Psoas muscle (tissue), 8 donors: Measurements from ENCODE around the gene RHOJ. TPM values are rescaled to one million over a fixed set of nuclear protein-coding genes. Genes with fewer than 3 reads are reported as not detected.

Source experiments
- ATAC-seq, 4 donors: fragments of 200-7000 bp; cut with Tn5 transposase; one replicate each; pipeline ENCODE4 v1.9.1; 2020; ENCODE audit warnings: moderate library complexity in 3 of 4, mild to moderate bottlenecking in 2 of 4
- DNase-seq, 2 donors: peaks; one replicate each; pipeline ENCODE4 v3.0.0-alpha.2; 2020
- H3K27ac ChIP-seq: fragments of 200-600 bp; one replicate; pipeline ENCODE4 v1.8.0; 2022
- H3K27me3 ChIP-seq, 3 donors: fragments of 200-600 bp in 1 of 3; one replicate each; pipeline versions ENCODE4 v1.6.1 to v1.8.0; 2013 to 2022; ENCODE audit warnings: low read length in 2 of 3, mild to moderate bottlenecking in 2 of 3, moderate library complexity in 1 of 3; ENCODE audit not compliant: insufficient read depth in 3 of 3
- H3K36me3 ChIP-seq, 2 donors: fragments of 200-600 bp in 1 of 2; one replicate each; pipeline versions ENCODE4 v1.6.1 to v1.8.0; 2013 to 2022; ENCODE audit warnings: low read depth in 1 of 2, mild to moderate bottlenecking in 1 of 2, moderate library complexity in 1 of 2; ENCODE audit not compliant: insufficient read depth in 1 of 2
- H3K4me1 ChIP-seq: fragments of 200-600 bp; one replicate; pipeline ENCODE4 v1.8.0; 2022
- H3K4me3 ChIP-seq: fragments of 200-600 bp; one replicate; pipeline ENCODE4 v1.8.0; 2022; ENCODE audit warnings: mild to moderate bottlenecking
- H3K9me3 ChIP-seq: fragments of 200-600 bp; one replicate; pipeline ENCODE4 v1.8.0; 2022
- WGBS, 3 donors: extraction: QIAGEN DNeasy Blood & Tissue Kit; methylation state at CpG; one replicate each; pipeline versions ENCODE4 v1.1.6 to v1.1.7; 2013; 5-methylcytosine and 5-hydroxymethylcytosine counted together
- intact Hi-C, 2 donors: fragments of 100-400 bp; cut with DNase I; formaldehyde crosslinking; loops; one replicate each; pipeline versions ENCODE4 v1.11.0 to v1.14.2; 2022
- polyA plus RNA-seq, 3 donors: library from polyadenylated mRNA; stranded (reverse); fragments of 200-250 nt; gene quantifications; one replicate each; pipeline ENCODE4 v1.2.3, GENCODE V29; 2013
- total RNA-seq, 4 donors: library from RNA; stranded (reverse); fragmentation: NEBNext Ultra II Directional in 2 of 4; extraction: Animal tissue kit (Norgen Biotek cat#: 25700) in 2 of 4; gene quantifications; one replicate each; pipeline versions ENCODE4 v1.2.1 to v1.2.4, GENCODE V29; 2021 to 2023
- TF ChIP-seq, protein P1 (sequence below): fragments of 200-600 bp; IDR thresholded peaks from one replicate; pipeline ENCODE4 v1.8.0; 2022; ENCODE audit warnings: antibody characterized with exemption
- donor health status: healthy with polysubstance abuse.
- donor health status: DM: no; HTN: no; CAD: no; lungs with moderate emphysema.
- donor health status: Bipolar disorder and iron deficiency.
- donor health status: healthy.
- donor health status: DM: yes; HTN: yes; CAD: no.
- donor health status: DM: no; HTN: no; CAD: no.
- donor health status: DM: no; HTN: no; CAD: no.
- donor health status: DM: yes; HTN: yes; CAD: no.

Gene RHOJ
- total and polyA plus RNA-seq, 7 donors = 2.2 to 7.5 (median 3.7) TPM

GRCh38 chr14:63178912-63179311 is 25.3 kb upstream of the RHOJ start:
- Histone ChIP-seq H3K9me3 (no peaks in the 10 kb centered on the region), H3K4me1 (no peaks in the 10 kb centered on the region), H3K4me3 (no peak overlapping the region), H3K27ac (no peak overlapping the region), H3K27me3 (no peaks in the 10 kb centered on the region), H3K36me3 (no peaks in the 10 kb centered on the region)
- TF ChIP-seq, protein P1, sequence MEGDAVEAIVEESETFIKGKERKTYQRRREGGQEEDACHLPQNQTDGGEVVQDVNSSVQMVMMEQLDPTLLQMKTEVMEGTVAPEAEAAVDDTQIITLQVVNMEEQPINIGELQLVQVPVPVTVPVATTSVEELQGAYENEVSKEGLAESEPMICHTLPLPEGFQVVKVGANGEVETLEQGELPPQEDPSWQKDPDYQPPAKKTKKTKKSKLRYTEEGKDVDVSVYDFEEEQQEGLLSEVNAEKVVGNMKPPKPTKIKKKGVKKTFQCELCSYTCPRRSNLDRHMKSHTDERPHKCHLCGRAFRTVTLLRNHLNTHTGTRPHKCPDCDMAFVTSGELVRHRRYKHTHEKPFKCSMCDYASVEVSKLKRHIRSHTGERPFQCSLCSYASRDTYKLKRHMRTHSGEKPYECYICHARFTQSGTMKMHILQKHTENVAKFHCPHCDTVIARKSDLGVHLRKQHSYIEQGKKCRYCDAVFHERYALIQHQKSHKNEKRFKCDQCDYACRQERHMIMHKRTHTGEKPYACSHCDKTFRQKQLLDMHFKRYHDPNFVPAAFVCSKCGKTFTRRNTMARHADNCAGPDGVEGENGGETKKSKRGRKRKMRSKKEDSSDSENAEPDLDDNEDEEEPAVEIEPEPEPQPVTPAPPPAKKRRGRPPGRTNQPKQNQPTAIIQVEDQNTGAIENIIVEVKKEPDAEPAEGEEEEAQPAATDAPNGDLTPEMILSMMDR = no peak
- intact Hi-C loops = loop anchor here in 1 of 2 donors (5.0 kb wide), 1 partner anchor 98 kb away; no protein-coding TSS in a partner anchor
- WGBS, 3 donors = 56 to 74% (median 65%) methylated on average over 3 of the region's 3 CpGs
- ATAC-seq (no peak), DNase-seq (no peak)

- DNase-seq = peak in 1 of 2 donors; percentile 54
- H3K27ac ChIP-seq = no peak overlapping the region
- H3K4me1 ChIP-seq = no peaks in the 10 kb centered on the region
- H3K4me3 ChIP-seq = no peak overlapping the region
- no peak for ATAC-seq
- 60 to 74% (median 64%) methylated on average over 4 of the region's 4 CpGs for WGBS, 3 donors
- TF ChIP-seq, protein P1 = no peak
- no peaks in the 10 kb centered on the region for H3K27me3 ChIP-seq
- intact Hi-C loops = loop anchor here in 1 of 2 donors (5.0 kb wide), 1 partner anchor 98 kb away; no protein-coding TSS in a partner anchor
- H3K9me3 ChIP-seq = no peaks in the 10 kb centered on the region
- H3K36me3 ChIP-seq = no peaks in the 10 kb centered on the region
These were observed 24.9 kb upstream of the RHOJ start for GRCh38 chr14:63179383-63179782.

- intact Hi-C loops = no loop called here
- Histone ChIP-seq H3K27ac (no peak overlapping the region), H3K9me3 (no peaks in the 10 kb centered on the region), H3K4me1 (no peaks in the 10 kb centered on the region), H3K27me3 (no peaks in the 10 kb centered on the region), H3K4me3 (no peak overlapping the region), H3K36me3 (no peaks in the 10 kb centered on the region)
- 22 to 68% (median 46%) methylated on average over 3 of the region's 3 CpGs for WGBS, 3 donors
- ATAC-seq (peak in 3 of 4 donors; percentile 24 to 54 (median 37)), DNase-seq (peak; percentile 27 to 65)
- TF ChIP-seq, protein P1 = no peak
These were observed 24.2 kb upstream of the RHOJ start for GRCh38 chr14:63180011-63180410.

- ATAC-seq (no peak), DNase-seq (no peak)
- TF ChIP-seq, protein P1 = no peak
- 75 to 80% (median 78%) methylated on average over 3 of the region's 3 CpGs for WGBS, 3 donors
- H3K27ac ChIP-seq = no peak overlapping the region
- no peaks in the 10 kb centered on the region for H3K36me3 ChIP-seq
- no peaks in the 10 kb centered on the region for H3K4me1 ChIP-seq
- intact Hi-C loops = no loop called here
- H3K4me3 ChIP-seq = no peak overlapping the region
- no peaks in the 10 kb centered on the region for H3K27me3 ChIP-seq
- H3K9me3 ChIP-seq = no peaks in the 10 kb centered on the region
These were observed 21.3 kb upstream of the RHOJ start for GRCh38 chr14:63182968-63183367.

GRCh38 chr14:63186453-63186852 is 17.8 kb upstream of the RHOJ start:
- intact Hi-C loops = no loop called here
- no peaks in the 10 kb centered on the region for H3K4me1 ChIP-seq
- DNase-seq (no peak), ATAC-seq (no peak)
- TF ChIP-seq, protein P1 = no peak
- no peaks in the 10 kb centered on the region for H3K27me3 ChIP-seq
- WGBS, 3 donors = 86 to 89% (median 86%) methylated on average over 1 of the region's 1 CpG
- H3K4me3 ChIP-seq = no peak overlapping the region
- H3K36me3 ChIP-seq = no peaks in the 10 kb centered on the region
- no peak overlapping the region for H3K27ac ChIP-seq
- no peaks in the 10 kb centered on the region for H3K9me3 ChIP-seq
